Astrocyte of the cerebellum (primary cell): ENCODE data around the gene FBXL7.
A peak's percentile ranks its signal among the peaks of the same experiment; 100 is the strongest.

Experiments
- DNase-seq: peaks from one replicate; pipeline ENCODE4 v3.0.0-alpha.2; 2011; ENCODE audit warnings: low read depth
- H3K4me3 ChIP-seq: 2 replicates; pipeline ENCODE4 v1.5.1; 2011; ENCODE audit warnings: mild to moderate bottlenecking, low read depth, low read length, moderate library complexity
- CTCF ChIP-seq: IDR thresholded peaks from 2 replicates; pipeline ENCODE4 v1.5.1; 2012; ENCODE audit warnings: low read length, low read depth, moderate library complexity, mild to moderate bottlenecking; ENCODE audit errors: missing control alignments
- in situ Hi-C: cut with HindIII; loops from 2 replicates; pipeline ENCODE4 v1.10.0; 2017; ENCODE audit warnings: low sequenced_read_pairs

The FBXL7 gene

GRCh38 chr5:15595929-15596328, 95.9 kb downstream of the FBXL7 start:
- in situ Hi-C loops = no loop called here
- DNase-seq = no peak
- no peak for TF ChIP-seq CTCF
- H3K4me3 ChIP-seq = no peak overlapping the region

GRCh38 chr5:15596936-15597335, 97.0 kb downstream of the FBXL7 start:
- TF ChIP-seq CTCF = no peak
- DNase-seq = no peak
- H3K4me3 ChIP-seq = no peak overlapping the region
- in situ Hi-C loops = no loop called here

- TF ChIP-seq CTCF = no peak
- in situ Hi-C loops = no loop called here
- no peak overlapping the region for H3K4me3 ChIP-seq
- DNase-seq = no peak
These were observed 97.8 kb downstream of the FBXL7 start for GRCh38 chr5:15597804-15598203.

GRCh38 chr5:15598294-15598902, 98.4 kb downstream of the FBXL7 start:
- H3K4me3 ChIP-seq = no peak overlapping the region
- DNase-seq = no peak
- in situ Hi-C loops = no loop called here
- peak; percentile 56 for TF ChIP-seq CTCF

GRCh38 chr5:15600035-15600434, 100.1 kb downstream of the FBXL7 start:
- DNase-seq = peak; percentile 34
- TF ChIP-seq CTCF = no peak
- in situ Hi-C loops = no loop called here
- no peak overlapping the region for H3K4me3 ChIP-seq

GRCh38 chr5:15601274-15601673, 101.3 kb downstream of the FBXL7 start:
- no peak for TF ChIP-seq CTCF
- in situ Hi-C loops = no loop called here
- no peak for DNase-seq
- no peak overlapping the region for H3K4me3 ChIP-seq
